Keratinocyte (primary cell): ENCODE results near the gene MARCHF10.
A peak's percentile ranks its signal among the peaks of the same experiment; 100 is the strongest.

Experiments used
- CTCF ChIP-seq, 3 experiments: IDR thresholded peaks in 1 of 3; conservative IDR thresholded peaks in 1 of 3; optimal IDR thresholded peaks in 1 of 3; 2 replicates in 2 of 3; 3 replicates in 1 of 3; pipeline versions ENCODE3 to v1.5.1; 2011; ENCODE audit warnings: low read length in 3 of 3, mild to moderate bottlenecking in 3 of 3, moderate library complexity in 2 of 3, control low read depth in 1 of 3, inconsistent platforms in 1 of 3; ENCODE audit not compliant: insufficient read depth in 2 of 3; ENCODE audit errors: extremely low read depth in 1 of 3
- EZH2 ChIP-seq: IDR thresholded peaks from one replicate; pipeline ENCODE4 v1.6.1; 2012; ENCODE audit warnings: inconsistent platforms, mild to moderate bottlenecking, low read length, moderate library complexity

- TF ChIP-seq EZH2 = no peak
- TF ChIP-seq CTCF (optimal IDR thresholded peaks at IDR 0.05 in 1 of 3, IDR thresholded peaks at IDR 0.05 in 1 of 3, conservative IDR thresholded peaks at IDR 0.05 in 1 of 3; ENCODE audit: extremely low read depth in 1 of 3, insufficient read depth in 2 of 3, low read length in 3 of 3) = peak; percentile 11 to 58 (median 18)
Observed at GRCh38 chr17:62780269-62780668, 27.8 kb downstream of the MARCHF10 start.
